Activated T-cell treated with anti-CD3 and anti-CD28 coated beads for 48 hours (primary cell): Measurements from ENCODE around the gene MPHOSPH8.

Experiments
- DNase-seq: peaks from one replicate; pipeline ENCODE4 v3.0.0-alpha.2; 2020; ENCODE audit warnings: low read depth

The MPHOSPH8 gene

GRCh38 chr13:19633479-19634255 is at the start of gene MPHOSPH8:
TSS of gene MPHOSPH8 (plus strand) at chr13:19633659. CDS start at chr13:19633749, 90 bp downstream.
- DNase-seq: peak; percentile 91

GRCh38 chr13:19586904-19587634 is 46.4 kb upstream of the MPHOSPH8 start:
- peak; percentile 69 for DNase-seq

- no peak for DNase-seq
Measured at GRCh38 chr13:19587635-19588300, 45.7 kb upstream of the MPHOSPH8 start.

GRCh38 chr13:19589312-19589711 is 44.1 kb upstream of the MPHOSPH8 start:
- no peak for DNase-seq

- DNase-seq: no peak
Measured at GRCh38 chr13:19590423-19590822, 43.0 kb upstream of the MPHOSPH8 start.

- DNase-seq: no peak
Measured at GRCh38 chr13:19591864-19592263, 41.6 kb upstream of the MPHOSPH8 start.

- DNase-seq: no peak
Measured at GRCh38 chr13:19592657-19593180, 40.7 kb upstream of the MPHOSPH8 start.

- DNase-seq: no peak
Measured at GRCh38 chr13:19596086-19596485, 37.4 kb upstream of the MPHOSPH8 start.

GRCh38 chr13:19596960-19597361 is 36.5 kb upstream of the MPHOSPH8 start:
- DNase-seq: no peak

GRCh38 chr13:19597523-19597922 is 35.9 kb upstream of the MPHOSPH8 start:
- no peak for DNase-seq

- DNase-seq: peak; percentile 53
Measured at GRCh38 chr13:19601749-19602725, 31.4 kb upstream of the MPHOSPH8 start.

- no peak for DNase-seq
Measured at GRCh38 chr13:19604306-19604705, 29.2 kb upstream of the MPHOSPH8 start.

GRCh38 chr13:19605161-19605955 is 28.1 kb upstream of the MPHOSPH8 start:
- DNase-seq: no peak

GRCh38 chr13:19606152-19606551 is 27.3 kb upstream of the MPHOSPH8 start:
- DNase-seq: no peak

GRCh38 chr13:19606737-19607136 is 26.7 kb upstream of the MPHOSPH8 start:
- no peak for DNase-seq

GRCh38 chr13:19607523-19608078 is 25.9 kb upstream of the MPHOSPH8 start:
- no peak for DNase-seq

- no peak for DNase-seq
Measured at GRCh38 chr13:19618977-19619376, 14.5 kb upstream of the MPHOSPH8 start.

- no peak for DNase-seq
Measured at GRCh38 chr13:19622193-19622592, 11.3 kb upstream of the MPHOSPH8 start.

- DNase-seq: no peak
Measured at GRCh38 chr13:19624265-19624664, 9.2 kb upstream of the MPHOSPH8 start.

- no peak for DNase-seq
Measured at GRCh38 chr13:19632915-19633478, 462 bp upstream of the MPHOSPH8 start.
